Stimulated activated memory B cell treated with anti-CD40 and anti-IgM and Interleukin-4, amounts not matched to agents 10 μg/mL and 1 μg/mL and 100 μg/mL, for 72 hours (primary cell): ENCODE measurements around the gene TAF1C.

Experiments used
- ATAC-seq: fragments of 150-1000 bp; cut with Tn5 transposase; 2 replicates; pipeline ENCODE4 v1.10.0; 2021
- H3K27ac Mint-ChIP-seq: one replicate; pipeline ENCODE4 v1.8.0; 2022; ENCODE audit warnings: mild to moderate bottlenecking, mixed read lengths
- H3K27me3 Mint-ChIP-seq: one replicate; pipeline ENCODE4 v1.8.0; 2022; ENCODE audit warnings: mixed read lengths
- H3K36me3 Mint-ChIP-seq: one replicate; pipeline ENCODE4 v1.8.0; 2022; ENCODE audit warnings: mixed read lengths
- H3K4me1 Mint-ChIP-seq: one replicate; pipeline ENCODE4 v1.8.0; 2022; ENCODE audit warnings: mixed read lengths
- H3K4me3 Mint-ChIP-seq: one replicate; pipeline ENCODE4 v1.8.0; 2022; ENCODE audit warnings: mild to moderate bottlenecking, moderate library complexity, mixed read lengths
- H3K9me3 Mint-ChIP-seq: one replicate; pipeline ENCODE4 v1.8.0; 2022; ENCODE audit warnings: mixed read lengths

TAF1C gene

GRCh38 chr16:84197466-84198128 lies 10.7 kb upstream of the TAF1C start:
- H3K27ac Mint-ChIP-seq = no peak overlapping the region
- no peak for ATAC-seq
- peaks cover 10% of the 10 kb centered on the region for H3K4me1 Mint-ChIP-seq
- H3K27me3 Mint-ChIP-seq = peaks cover 42% of the 10 kb centered on the region
- H3K4me3 Mint-ChIP-seq = no peak overlapping the region
- peaks cover 1% of the 10 kb centered on the region for H3K9me3 Mint-ChIP-seq
- H3K36me3 Mint-ChIP-seq = no peaks in the 10 kb centered on the region

- no peak overlapping the region for H3K4me3 Mint-ChIP-seq
- peaks cover 10% of the 10 kb centered on the region for H3K4me1 Mint-ChIP-seq
- no peak for ATAC-seq
- no peaks in the 10 kb centered on the region for H3K9me3 Mint-ChIP-seq
- H3K36me3 Mint-ChIP-seq = no peaks in the 10 kb centered on the region
- no peak overlapping the region for H3K27ac Mint-ChIP-seq
- H3K27me3 Mint-ChIP-seq = peaks cover 42% of the 10 kb centered on the region
Observed at GRCh38 chr16:84196727-84197394, 10.0 kb upstream of the TAF1C start.

DNA sequence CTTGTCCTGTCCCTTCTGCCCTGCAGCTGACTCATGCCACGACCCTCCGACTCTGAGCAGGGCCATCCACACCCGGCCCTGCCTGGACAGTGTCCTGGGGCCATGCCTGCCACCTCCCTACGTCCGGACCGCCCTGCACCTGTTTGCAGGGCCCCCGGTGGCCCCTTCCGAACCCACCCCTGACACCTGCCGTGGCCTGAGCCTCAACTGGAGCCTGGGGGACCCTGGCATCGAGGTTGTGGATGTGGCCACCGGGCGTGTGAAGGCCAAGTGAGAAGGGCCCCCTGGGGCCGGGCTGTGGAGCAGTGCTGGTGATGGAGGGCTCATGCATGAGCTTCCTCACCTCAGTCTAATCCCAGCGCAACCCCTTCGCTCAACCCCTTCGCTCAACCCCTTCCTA lies 9.2 kb upstream of the TAF1C start:
- no peaks in the 10 kb centered on the region for H3K9me3 Mint-ChIP-seq
- H3K36me3 Mint-ChIP-seq = no peaks in the 10 kb centered on the region
- no peak overlapping the region for H3K4me3 Mint-ChIP-seq
- peaks cover 42% of the 10 kb centered on the region for H3K27me3 Mint-ChIP-seq
- ATAC-seq = no peak
- H3K27ac Mint-ChIP-seq = no peak overlapping the region
- peaks cover 10% of the 10 kb centered on the region for H3K4me1 Mint-ChIP-seq

- Mint-ChIP-seq H3K4me3 (no peak overlapping the region), H3K9me3 (no peaks in the 10 kb centered on the region), H3K36me3 (no peaks in the 10 kb centered on the region), H3K27me3 (peaks cover 42% of the 10 kb centered on the region), H3K4me1 (peaks cover 10% of the 10 kb centered on the region), H3K27ac (peak overlapping the region; percentile 69)
- peak; percentile 24 for ATAC-seq
Observed at GRCh38 chr16:84195201-84196093, 8.6 kb upstream of the TAF1C start.

- Mint-ChIP-seq H3K4me1 (peaks cover 10% of the 10 kb centered on the region), H3K9me3 (no peaks in the 10 kb centered on the region), H3K27ac (peak overlapping the region; percentile 69), H3K4me3 (peak overlapping the region; percentile 23), H3K36me3 (no peaks in the 10 kb centered on the region), H3K27me3 (peaks cover 42% of the 10 kb centered on the region)
- peak; percentile 68 for ATAC-seq
Observed at GRCh38 chr16:84194470-84195200, 7.8 kb upstream of the TAF1C start.

DNA sequence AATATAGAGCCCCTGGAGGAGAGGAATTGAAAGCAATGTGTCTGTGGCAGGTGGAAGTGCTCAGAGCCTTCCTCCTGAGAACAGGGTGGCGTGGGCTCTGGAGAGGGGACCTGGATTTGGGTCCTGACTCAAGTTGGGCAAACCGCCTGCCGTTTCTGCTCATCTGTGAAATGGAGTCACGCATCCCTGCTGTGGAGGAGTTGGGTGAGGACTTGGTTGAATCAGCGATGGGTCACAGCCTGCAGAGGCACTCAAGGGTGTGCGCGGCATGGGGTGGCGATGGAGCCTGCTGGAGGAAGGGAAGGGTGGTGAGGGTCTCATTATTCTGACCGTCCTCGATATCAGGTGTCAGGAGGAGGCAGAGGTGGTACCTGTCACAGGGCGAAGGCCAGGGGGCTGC lies 7.2 kb upstream of the TAF1C start:
- ATAC-seq = no peak
- Mint-ChIP-seq H3K4me1 (peaks cover 10% of the 10 kb centered on the region), H3K27me3 (peaks cover 40% of the 10 kb centered on the region), H3K9me3 (no peaks in the 10 kb centered on the region), H3K27ac (peak overlapping the region; percentile 69), H3K36me3 (no peaks in the 10 kb centered on the region), H3K4me3 (peak overlapping the region; percentile 23)

DNA sequence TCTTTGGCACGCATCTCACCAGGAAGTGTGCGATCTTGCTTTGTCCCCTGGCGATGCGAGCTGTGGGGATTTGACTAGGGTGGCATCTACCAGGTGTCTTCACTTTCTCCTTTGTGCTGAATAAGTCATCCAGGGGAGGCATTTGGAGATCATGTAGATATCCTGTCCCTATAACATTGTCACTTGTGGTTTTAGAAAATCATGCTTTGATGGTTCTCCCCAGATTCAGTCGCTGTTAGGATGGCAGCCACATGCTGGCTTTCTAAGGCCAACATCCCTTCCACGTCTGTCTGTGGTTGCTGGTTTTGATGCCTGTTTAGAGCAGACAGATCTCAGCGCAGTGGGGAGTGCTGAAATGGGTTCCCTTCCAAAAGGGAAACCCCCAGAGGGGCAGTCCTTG lies 6.6 kb upstream of the TAF1C start:
- no peak for ATAC-seq
- H3K27ac Mint-ChIP-seq = peak overlapping the region; percentile 69
- H3K9me3 Mint-ChIP-seq = no peaks in the 10 kb centered on the region
- H3K4me1 Mint-ChIP-seq = peaks cover 10% of the 10 kb centered on the region
- H3K36me3 Mint-ChIP-seq = no peaks in the 10 kb centered on the region
- no peak overlapping the region for H3K4me3 Mint-ChIP-seq
- peaks cover 35% of the 10 kb centered on the region for H3K27me3 Mint-ChIP-seq

DNA sequence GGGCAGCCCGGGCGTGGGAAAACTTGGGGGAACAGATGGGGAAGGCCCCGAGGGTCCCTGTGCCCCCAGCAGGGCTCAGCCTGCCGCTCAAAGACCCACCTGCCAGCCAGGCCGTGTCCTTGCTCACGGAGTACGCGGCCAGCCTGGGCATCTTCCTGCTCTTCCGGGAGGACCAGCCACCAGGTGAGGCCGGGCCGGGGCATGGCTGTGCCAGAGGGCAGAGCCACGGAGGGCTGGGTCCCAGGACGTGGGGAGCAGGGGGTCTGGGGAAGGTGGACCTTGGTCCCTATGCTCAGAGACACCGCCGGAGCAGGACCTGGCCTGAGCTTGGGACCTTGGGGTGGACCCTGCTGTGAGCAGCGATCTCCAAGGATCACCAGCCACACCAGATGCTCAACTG lies 4.6 kb upstream of the TAF1C start:
- Mint-ChIP-seq H3K36me3 (peaks cover 5% of the 10 kb centered on the region), H3K9me3 (no peaks in the 10 kb centered on the region), H3K27ac (no peak overlapping the region), H3K4me3 (no peak overlapping the region), H3K27me3 (peaks cover 15% of the 10 kb centered on the region), H3K4me1 (peaks cover 15% of the 10 kb centered on the region)
- ATAC-seq = no peak

DNA sequence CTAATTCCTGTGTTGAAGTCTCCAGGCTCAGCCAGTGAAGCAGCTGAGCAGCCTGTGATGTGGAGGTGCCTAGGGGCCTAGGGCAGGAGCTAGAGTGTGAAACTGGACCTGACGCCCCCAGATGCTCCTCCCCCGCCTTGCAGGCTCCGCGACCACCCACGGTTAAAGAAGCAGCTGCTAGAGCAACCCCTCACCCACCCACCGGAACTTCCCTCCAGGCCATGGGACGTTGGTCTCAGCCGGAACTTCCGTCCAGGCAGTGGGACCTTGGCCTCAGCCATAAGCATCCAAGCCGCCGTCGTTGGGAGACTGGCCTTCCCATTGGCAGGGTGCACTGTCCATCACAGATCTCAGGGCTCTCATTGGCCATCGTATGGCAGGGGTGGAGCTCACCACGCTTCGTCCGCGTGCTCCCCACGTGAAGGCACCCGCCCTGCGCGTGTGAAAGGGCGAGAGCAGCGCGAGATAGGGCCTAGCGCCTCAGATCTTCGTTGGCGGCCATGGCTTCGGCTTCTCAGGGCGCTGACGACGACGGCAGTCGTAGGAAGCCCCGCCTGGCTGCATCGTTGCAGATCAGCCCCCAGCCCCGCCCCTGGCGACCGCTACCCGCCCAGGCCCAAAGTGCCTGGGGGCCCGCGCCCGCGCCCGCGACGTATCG lies 4.0 kb upstream of the TAF1C start, which contains the start of gene ADAD2:
Gene ADAD2 (plus strand): TSS at position 427 of the 658 bp plus-strand sequence. CDS start 74 bp downstream, at position 501.
- peaks cover 19% of the 10 kb centered on the region for H3K4me1 Mint-ChIP-seq
- no peak within 1 kb of the TSS for H3K4me3 Mint-ChIP-seq
- H3K27me3 Mint-ChIP-seq = peaks cover 11% of the 10 kb centered on the region
- no peak for ATAC-seq
- no peak within 1 kb of the TSS for H3K27ac Mint-ChIP-seq
- H3K36me3 Mint-ChIP-seq = peaks cover 5% of the 10 kb centered on the region
- H3K9me3 Mint-ChIP-seq = no peaks in the 10 kb centered on the region

DNA sequence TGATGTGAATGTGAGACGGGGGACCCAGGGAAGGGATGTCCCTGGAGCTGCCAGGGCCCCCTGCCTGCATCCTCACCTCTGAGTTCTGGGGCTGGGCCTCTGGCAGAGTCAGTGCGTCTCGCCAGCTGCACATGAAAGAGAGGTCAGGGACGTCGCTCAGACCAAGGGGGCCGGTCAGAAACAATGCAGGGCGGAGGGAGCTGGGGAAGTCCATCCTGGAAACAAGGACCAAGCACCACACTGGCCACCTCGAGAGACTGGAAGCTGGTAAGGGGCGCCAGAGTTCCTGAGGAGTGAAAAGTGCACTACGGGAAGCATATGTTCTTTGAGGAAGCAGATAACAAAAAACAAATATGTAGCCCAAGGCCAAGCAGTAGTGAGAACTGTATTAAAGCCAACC lies 2.1 kb downstream of the TAF1C start:
- Mint-ChIP-seq H3K4me3 (peak overlapping the region; percentile 97), H3K9me3 (no peaks in the 10 kb centered on the region), H3K4me1 (peaks cover 31% of the 10 kb centered on the region), H3K36me3 (peaks cover 45% of the 10 kb centered on the region), H3K27me3 (no peaks in the 10 kb centered on the region), H3K27ac (peak overlapping the region; percentile 0)
- no peak for ATAC-seq

DNA sequence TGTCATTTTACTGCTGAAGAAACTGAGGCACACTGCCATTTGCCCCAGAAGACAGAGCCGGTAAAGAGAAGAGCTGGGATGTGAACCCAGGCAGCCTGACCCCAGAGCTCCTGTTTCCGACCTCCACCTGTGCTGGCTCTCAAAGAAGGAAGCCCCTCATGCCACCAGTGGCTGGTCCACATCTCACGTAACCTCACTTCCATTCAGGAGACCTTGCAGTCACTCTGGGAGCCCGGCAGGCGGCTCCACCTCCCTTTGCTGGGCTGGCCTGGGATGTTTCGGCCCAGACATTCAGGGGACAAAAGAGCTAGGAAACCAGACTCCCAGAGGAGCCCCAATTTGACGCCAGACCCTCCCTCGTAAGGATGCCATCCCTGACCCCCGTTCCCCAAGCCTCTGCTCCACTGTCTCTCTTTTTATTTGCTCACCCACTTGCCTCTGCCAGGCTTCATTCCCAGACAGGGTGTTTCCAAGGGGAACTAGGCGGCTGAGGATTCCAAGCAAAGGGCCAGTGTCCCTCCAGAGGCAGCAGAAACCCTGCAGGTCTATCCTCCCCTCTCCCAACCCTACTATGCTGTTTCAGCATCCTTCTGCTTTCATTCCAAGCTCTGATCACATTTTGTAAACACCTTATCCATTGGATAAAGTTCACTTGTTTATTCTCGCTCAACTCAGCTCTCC lies 2.8 kb downstream of the TAF1C start:
- Mint-ChIP-seq H3K4me3 (no peak overlapping the region), H3K27me3 (no peaks in the 10 kb centered on the region), H3K27ac (peak overlapping the region; percentile 0), H3K36me3 (peaks cover 45% of the 10 kb centered on the region), H3K9me3 (no peaks in the 10 kb centered on the region), H3K4me1 (peaks cover 31% of the 10 kb centered on the region)
- ATAC-seq = no peak

DNA sequence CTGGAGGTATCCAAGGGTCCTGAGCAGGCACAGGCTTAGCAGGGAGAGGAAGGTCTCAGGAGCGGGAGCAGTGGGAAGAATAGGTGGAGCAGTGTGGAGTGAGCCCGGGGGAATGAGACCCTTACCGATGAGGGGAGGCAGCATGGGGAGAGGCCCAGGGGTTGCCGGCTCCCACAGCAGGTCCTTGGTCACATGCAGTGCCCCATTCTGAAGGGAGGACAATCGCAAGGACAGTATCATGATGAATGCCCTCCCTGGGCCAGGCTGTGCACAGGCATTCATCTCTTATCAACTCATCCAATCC lies 3.3 kb downstream of the TAF1C start:
- no peak for ATAC-seq
- peaks cover 48% of the 10 kb centered on the region for H3K36me3 Mint-ChIP-seq
- H3K4me3 Mint-ChIP-seq = no peak overlapping the region
- H3K27me3 Mint-ChIP-seq = no peaks in the 10 kb centered on the region
- H3K4me1 Mint-ChIP-seq = peaks cover 31% of the 10 kb centered on the region
- H3K9me3 Mint-ChIP-seq = no peaks in the 10 kb centered on the region
- H3K27ac Mint-ChIP-seq = no peak overlapping the region

GRCh38 chr16:84182680-84183571 lies 3.9 kb downstream of the TAF1C start:
- Mint-ChIP-seq H3K27ac (no peak overlapping the region), H3K9me3 (no peaks in the 10 kb centered on the region), H3K36me3 (peaks cover 54% of the 10 kb centered on the region), H3K4me1 (peaks cover 31% of the 10 kb centered on the region), H3K4me3 (no peak overlapping the region), H3K27me3 (no peaks in the 10 kb centered on the region)
- ATAC-seq = no peak
